ENCODE data around the gene ANKMY2.

The ANKMY2 gene

DNA sequence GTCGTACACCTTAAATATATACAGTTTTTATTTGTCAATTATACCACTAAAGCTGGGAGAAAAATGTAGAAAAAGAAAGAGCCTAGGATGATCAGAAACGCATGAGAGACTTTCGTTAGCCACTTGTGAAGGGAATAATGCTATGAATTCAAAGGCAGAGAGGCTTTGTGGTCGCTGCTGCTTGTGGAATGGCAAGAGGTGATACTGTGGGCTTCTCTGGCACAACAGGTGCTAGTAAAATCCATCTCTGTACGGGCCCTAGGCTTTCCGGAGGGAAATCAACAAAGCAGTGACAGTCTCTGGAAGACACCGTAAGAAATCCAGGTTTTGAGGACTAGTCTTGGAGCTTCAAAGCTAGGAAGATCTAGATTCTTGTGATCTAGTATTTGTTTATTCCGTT, 66.3 kb downstream of the ANKMY2 start:
- no peak for DNase-seq (ENCODE audit: low spot score)

DNA sequence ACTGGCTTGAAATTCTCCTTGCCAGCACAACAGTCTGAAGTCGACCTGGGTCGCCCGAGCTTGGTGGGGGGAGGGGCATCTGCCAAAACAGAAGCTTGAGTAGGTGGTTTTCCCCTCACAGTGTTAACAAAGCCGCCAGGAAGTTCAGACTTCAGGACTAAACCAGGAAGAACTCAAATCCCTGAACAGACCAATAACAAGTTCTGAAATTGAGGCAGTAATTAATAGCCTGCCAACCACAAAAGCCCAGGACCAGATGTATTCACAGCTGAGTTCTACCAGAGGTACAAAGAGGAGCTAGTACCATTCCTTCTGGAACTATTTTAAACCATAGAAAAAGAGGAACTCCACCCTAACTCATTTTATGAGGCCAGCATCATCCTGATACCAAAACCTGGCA, 73.6 kb downstream of the ANKMY2 start:
- DNase-seq (ENCODE audit: low spot score) = no peak

DNA sequence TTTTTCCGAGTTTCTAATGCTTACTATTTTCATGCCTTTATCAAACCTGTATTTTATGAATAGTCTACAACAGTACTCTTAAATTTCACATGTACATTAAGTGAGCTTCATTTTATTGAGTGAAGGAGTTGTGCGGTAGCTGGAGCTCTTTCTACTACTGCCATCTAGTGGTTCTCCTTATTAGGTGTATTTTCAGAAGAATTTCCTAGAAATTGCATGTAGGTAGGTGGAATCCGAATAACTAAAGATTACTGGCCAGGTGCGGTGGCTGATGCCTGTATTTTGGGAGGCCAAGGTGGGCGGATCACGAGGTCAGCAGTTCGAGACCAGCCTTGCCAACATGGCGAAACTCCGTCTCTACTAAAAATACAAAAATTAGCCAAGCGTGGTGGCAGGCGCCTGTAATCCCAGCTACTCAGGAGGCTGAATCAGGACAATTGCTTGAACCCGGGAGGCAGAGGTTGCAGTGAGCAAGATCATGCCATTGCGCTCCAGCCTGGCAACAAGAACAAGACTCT, 80.6 kb downstream of the ANKMY2 start:
- DNase-seq (ENCODE audit: low spot score) = peak; percentile 59

DNA sequence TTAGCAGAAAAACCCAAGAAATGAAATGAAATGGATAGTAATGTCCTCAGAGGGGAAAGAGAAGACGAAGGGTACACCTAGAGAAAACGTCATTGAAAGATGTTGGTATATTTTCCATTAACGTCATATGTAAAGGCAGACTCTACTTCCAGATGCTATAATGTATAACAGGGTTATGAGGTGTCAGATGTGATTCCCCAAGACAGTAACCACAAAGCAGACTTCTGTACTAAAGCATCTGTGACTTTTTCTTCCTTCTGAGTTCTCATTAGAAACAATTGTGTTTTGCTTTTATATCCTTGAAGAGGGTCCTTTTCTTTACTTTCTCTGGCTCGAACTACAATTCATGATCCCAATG, 81.6 kb downstream of the ANKMY2 start:
- DNase-seq (ENCODE audit: low spot score) = no peak

DNA sequence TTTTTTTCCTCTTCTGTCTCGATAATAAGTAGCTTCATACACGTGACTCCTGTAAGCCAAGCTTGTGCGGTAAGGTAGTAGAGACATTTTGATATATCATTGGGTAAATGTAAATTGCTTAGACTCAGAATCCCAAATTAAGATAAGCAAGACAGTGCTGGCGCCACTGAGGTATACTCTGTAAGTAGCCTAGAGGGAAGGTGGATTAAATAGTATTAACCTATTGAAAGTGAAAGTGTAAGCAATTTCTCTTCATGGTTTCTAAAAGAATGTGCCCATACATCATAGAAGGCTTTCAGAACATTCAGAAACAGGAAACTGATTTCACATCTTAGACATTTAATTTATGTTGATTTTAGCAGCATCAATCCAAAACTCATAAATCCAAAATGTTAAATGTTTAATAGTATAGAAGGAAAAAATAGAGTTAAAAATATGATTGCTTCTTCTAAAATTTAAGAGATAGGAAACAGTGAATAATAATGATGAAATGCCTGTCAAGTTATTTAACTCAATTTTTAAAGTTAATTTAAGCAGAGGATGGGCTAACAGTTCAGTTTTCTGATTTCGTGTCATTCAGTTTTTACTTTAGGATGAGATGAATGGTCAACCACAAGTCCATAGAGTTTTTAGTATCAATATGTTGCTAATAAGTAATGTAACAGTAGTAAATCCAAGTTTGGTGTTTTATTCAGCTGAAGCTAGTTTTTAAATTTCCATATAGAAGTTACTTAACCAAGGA, 82.1 kb downstream of the ANKMY2 start:
- DNase-seq (ENCODE audit: low spot score) = peak; percentile 6

GRCh38 chr7:16562456-16563220, 82.9 kb downstream of the ANKMY2 start:
- DNase-seq (ENCODE audit: low spot score) = no peak

DNA sequence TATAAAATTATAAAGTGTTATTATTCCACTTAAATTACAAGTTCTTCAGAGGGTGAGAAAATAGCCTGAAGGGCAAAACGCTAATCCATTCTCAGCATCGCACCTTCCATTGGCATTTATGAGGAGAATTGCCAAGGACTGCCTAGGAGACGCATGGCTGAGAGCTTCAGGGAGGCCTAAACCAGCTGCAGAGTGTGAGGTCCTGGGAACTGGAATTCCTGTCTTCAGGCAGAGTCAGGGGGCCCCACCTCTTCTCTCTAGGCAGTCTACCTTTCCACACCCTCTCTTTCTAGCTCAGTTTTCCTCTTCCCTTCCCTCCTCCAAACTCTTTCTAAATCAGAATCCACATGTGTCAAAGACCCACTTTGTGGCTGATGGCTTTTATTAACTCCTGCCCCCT, 83.6 kb downstream of the ANKMY2 start:
- no peak for DNase-seq (ENCODE audit: low spot score)

DNA sequence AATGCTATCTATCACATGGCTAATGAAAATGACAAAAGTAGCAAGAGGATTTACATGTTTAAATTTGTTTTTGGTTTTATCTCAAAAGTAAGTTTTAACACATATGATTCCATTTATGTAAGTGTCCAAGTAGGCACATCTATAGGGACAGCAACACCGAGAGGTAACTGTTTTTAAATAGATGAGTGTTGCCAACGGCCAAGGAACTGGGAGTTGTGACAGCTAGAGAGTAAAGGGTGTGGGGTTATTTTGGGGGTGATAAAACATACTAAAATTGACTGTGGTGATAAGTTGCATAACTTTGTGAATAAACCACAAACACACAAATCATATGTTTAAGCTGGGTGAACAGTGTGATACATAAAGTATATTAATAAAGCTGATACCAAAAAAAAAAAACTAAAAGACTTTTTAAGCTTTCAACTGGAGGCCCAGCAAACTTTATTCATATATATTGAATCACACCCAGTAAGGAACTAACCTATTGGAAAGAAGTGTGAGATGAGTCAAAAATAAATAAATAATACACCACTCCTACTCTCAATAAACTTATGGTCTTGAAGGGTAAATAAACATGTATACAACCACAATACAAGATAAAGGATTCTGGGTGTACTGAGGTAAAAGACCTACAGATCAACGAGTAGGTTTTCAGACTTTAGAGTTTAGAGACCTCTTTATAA, 85.9 kb downstream of the ANKMY2 start:
- DNase-seq (ENCODE audit: low spot score) = no peak

DNA sequence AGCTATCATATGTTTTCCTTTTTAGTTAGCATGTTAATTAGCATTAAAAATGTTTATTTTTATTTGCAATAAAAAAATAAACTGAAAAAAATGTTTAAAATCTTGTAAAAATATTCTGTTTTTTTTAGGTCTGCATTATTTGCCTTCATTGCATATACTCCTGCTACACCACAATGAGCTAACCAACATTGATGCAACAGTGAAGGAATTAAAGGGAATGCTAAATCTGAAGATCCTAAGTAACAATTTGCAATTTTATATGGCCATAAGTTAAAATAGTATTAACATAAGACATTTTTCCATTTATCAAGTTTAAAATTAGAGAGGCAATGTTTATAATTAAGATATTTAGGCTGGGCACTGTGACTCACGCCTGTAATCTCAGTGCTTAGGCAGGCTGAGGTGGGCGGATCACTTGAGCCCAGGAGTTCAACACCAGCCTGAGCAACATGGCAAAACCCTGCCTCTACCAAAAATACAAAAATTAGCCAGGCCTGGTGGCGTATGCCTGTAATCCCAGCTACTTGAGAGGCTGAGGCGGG, 86.7 kb downstream of the ANKMY2 start:
- DNase-seq (ENCODE audit: low spot score) = no peak

- DNase-seq (ENCODE audit: low spot score) = no peak
Measured at GRCh38 chr7:16556359-16556758, 89.2 kb downstream of the ANKMY2 start.

DNA sequence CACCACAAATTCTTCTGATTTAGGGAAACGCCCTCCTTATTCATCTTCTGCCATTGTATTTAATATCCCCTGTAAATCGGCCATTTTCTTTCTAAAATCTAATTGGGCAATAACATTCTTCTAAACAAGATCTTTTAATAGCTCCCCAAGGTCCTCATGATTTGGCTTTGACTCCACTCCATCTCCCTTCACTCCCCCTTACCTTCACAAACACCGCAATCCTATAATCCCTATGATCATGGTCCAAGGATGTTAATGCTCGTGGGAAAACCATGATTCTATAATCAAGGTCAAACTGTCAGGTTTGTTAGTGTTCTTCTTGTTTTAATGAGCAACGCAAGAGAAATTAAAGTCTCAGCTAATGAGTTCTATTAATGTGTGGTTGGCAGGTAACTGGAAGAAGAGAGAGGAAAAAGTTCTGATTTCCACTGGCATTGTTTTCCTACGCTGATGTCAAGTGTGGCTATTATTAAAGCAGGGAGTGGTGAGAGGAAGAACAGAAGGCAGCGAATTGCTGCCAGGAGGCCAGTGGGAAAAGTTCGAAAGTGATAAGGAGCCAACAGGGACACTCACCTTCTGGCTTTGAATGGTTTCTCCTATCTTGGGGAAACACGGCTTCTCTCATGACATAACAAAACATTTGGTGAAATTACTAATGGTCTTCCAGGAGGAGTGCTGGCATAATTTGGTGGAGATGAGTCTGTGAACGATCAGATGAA, 90.9 kb downstream of the ANKMY2 start:
- no peak for DNase-seq (ENCODE audit: low spot score)

DNA sequence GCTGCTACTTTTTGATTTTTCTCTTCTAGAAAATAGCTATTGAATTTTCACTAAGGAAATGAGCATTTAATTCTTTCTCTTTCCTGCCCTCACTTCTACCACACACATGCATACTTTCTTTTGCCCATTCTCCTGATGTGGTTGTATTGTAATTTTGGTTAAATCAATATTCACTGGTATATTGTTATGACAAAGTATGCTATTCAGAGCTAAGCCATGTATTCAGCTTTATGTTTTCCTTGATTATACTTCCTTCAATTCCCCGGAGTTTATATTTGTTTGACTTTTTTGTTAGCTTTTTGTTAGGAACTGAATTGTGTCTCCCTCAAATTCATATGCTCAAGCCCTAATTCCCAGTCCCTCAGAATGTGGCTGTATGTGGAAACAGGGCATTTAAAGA, 94.9 kb downstream of the ANKMY2 start:
- no peak for DNase-seq (ENCODE audit: low spot score)

Measured in CD4-positive, alpha-beta T cell treated with Interleukin-15 for 4 hours (primary cell).